IPS-11a (cell line): ENCODE results near the gene HSPA1A.
A peak's percentile ranks its signal among the peaks of the same experiment; 100 is the strongest.
"Not testable (repeated sequence)": the region's sequence is repeated elsewhere in the genome, so short reads cannot be mapped to it uniquely, and the experiment has no call there.

Experiments used
- H3K4me3 ChIP-seq: one replicate; pipeline ENCODE4 v1.5.1; 2013; ENCODE audit warnings: low read depth, low read length, control low read depth

The HSPA1A gene

GRCh38 chr6:31808599-31808998, 6.7 kb upstream of the HSPA1A start:
- not testable (repeated sequence) for H3K4me3 ChIP-seq

- H3K4me3 ChIP-seq: no peak overlapping the region
Measured at GRCh38 chr6:31811645-31812044, 3.7 kb upstream of the HSPA1A start.

- H3K4me3 ChIP-seq: no peak overlapping the region
Measured at GRCh38 chr6:31813465-31813849, 1.9 kb upstream of the HSPA1A start.

- H3K4me3 ChIP-seq: peak overlapping the region; percentile 35
Measured at GRCh38 chr6:31814677-31815024, 692 bp upstream of the HSPA1A start.

GRCh38 chr6:31817133-31817928, 2.0 kb downstream of the HSPA1A start:
- H3K4me3 ChIP-seq: not testable (repeated sequence)

- H3K4me3 ChIP-seq: not testable (repeated sequence)
Measured at GRCh38 chr6:31817929-31818511, 2.7 kb downstream of the HSPA1A start.

- H3K4me3 ChIP-seq: no peak overlapping the region
Measured at GRCh38 chr6:31819871-31820299, 4.5 kb downstream of the HSPA1A start.

- not testable (repeated sequence) for H3K4me3 ChIP-seq
Measured at GRCh38 chr6:31820399-31820798, 5.1 kb downstream of the HSPA1A start.

- H3K4me3 ChIP-seq: peak overlapping the region; percentile 61
Measured at GRCh38 chr6:31821301-31822035, 6.1 kb downstream of the HSPA1A start.

- peak overlapping the region; percentile 63 for H3K4me3 ChIP-seq
Measured at GRCh38 chr6:31822036-31822821, 6.9 kb downstream of the HSPA1A start.

- H3K4me3 ChIP-seq: not testable (repeated sequence)
Measured at GRCh38 chr6:31823592-31824196, 8.4 kb downstream of the HSPA1A start.

GRCh38 chr6:31825553-31825952, 10.2 kb downstream of the HSPA1A start:
- no peak overlapping the region for H3K4me3 ChIP-seq

- peak overlapping the region; percentile 44 for H3K4me3 ChIP-seq
Measured at GRCh38 chr6:31826793-31827285, 11.5 kb downstream of the HSPA1A start.

- peak within 1 kb of the TSS; percentile 63 for H3K4me3 ChIP-seq
Measured at GRCh38 chr6:31827286-31828079, 12.1 kb downstream of the HSPA1A start, which contains the start of gene HSPA1B. Gene HSPA1B (plus strand): TSS chr6:31827738. CDS start chr6:31827951, 213 bp downstream.

- peak overlapping the region; percentile 33 for H3K4me3 ChIP-seq
Measured at GRCh38 chr6:31829633-31830283, 14.4 kb downstream of the HSPA1A start.

- peak overlapping the region; percentile 33 for H3K4me3 ChIP-seq
Measured at GRCh38 chr6:31830886-31831335, 15.6 kb downstream of the HSPA1A start.

- H3K4me3 ChIP-seq: no peak overlapping the region
Measured at GRCh38 chr6:31831350-31832215, 16.2 kb downstream of the HSPA1A start.
